Astrocyte (in vitro differentiated cells and primary cell): ENCODE data around the gene GRK5. TPM values are rescaled to one million over a fixed set of nuclear protein-coding genes. Genes with fewer than 3 reads are reported as not detected.

Source experiments
- DNase-seq: peaks from one replicate; pipeline ENCODE4 v3.0.0-alpha.2; 2010; ENCODE audit warnings: low read depth
- FAIRE-seq: peaks from 2 replicates; lab custom pipeline; 2011; peaks lifted over from hg19 to GRCh38; lab: Jason Lieb, UNC
- H2AFZ ChIP-seq: 2 replicates; pipeline ENCODE4 v1.6.0; 2012; ENCODE audit warnings: low read depth, low read length, inconsistent platforms
- H3K27ac ChIP-seq: 2 replicates; pipeline ENCODE4 v1.5.1; 2011; ENCODE audit warnings: low read depth, low read length, inconsistent platforms
- H3K27me3 ChIP-seq: 2 replicates; pipeline ENCODE4 v1.6.0; 2011; ENCODE audit warnings: low read length, inconsistent platforms; ENCODE audit not compliant: insufficient read depth
- H3K36me3 ChIP-seq: 2 replicates; pipeline ENCODE4 v1.5.1; 2011; ENCODE audit warnings: low read length, inconsistent platforms; ENCODE audit not compliant: insufficient read depth
- H3K4me1 ChIP-seq: 2 replicates; pipeline ENCODE4 v1.5.1; 2011; ENCODE audit warnings: low read length, inconsistent platforms; ENCODE audit not compliant: insufficient read depth
- H3K4me2 ChIP-seq: 2 replicates; pipeline ENCODE4 v1.6.0; 2012; ENCODE audit warnings: low read length, inconsistent platforms
- H3K4me3 ChIP-seq: 2 replicates; pipeline ENCODE4 v1.5.1; 2011; ENCODE audit warnings: low read depth, mild to moderate bottlenecking, low read length, inconsistent platforms; ENCODE audit not compliant: insufficient read depth
- H3K79me2 ChIP-seq: 2 replicates; pipeline ENCODE4 v1.6.0; 2012; ENCODE audit warnings: mild to moderate bottlenecking, low read length, inconsistent platforms; ENCODE audit not compliant: insufficient read depth
- H3K9ac ChIP-seq: 2 replicates; pipeline ENCODE4 v1.6.0; 2012; ENCODE audit warnings: mild to moderate bottlenecking, low read length, inconsistent platforms
- H3K9me3 ChIP-seq: 2 replicates; pipeline ENCODE4 v1.5.1; 2012; ENCODE audit warnings: low read depth, mild to moderate bottlenecking, low read length, inconsistent platforms; ENCODE audit not compliant: insufficient read depth
- H4K20me1 ChIP-seq: 2 replicates; pipeline ENCODE4 v1.6.0; 2012; ENCODE audit warnings: low read length, inconsistent platforms; ENCODE audit not compliant: insufficient read depth
- H3K27ac Mint-ChIP-seq: one replicate; pipeline ENCODE4 v1.8.0; 2021; ENCODE audit warnings: mild to moderate bottlenecking, mixed read lengths; ENCODE audit not compliant: unreplicated experiment
- H3K27me3 Mint-ChIP-seq: one replicate; pipeline ENCODE4 v1.8.0; 2021; ENCODE audit warnings: low read depth, mixed read lengths; ENCODE audit not compliant: unreplicated experiment
- H3K36me3 Mint-ChIP-seq: one replicate; pipeline ENCODE4 v1.8.0; 2021; ENCODE audit warnings: low read depth, mixed read lengths; ENCODE audit not compliant: unreplicated experiment
- H3K4me1 Mint-ChIP-seq: one replicate; pipeline ENCODE4 v1.8.0; 2021; ENCODE audit warnings: low read depth, mixed read lengths; ENCODE audit not compliant: unreplicated experiment
- H3K4me3 Mint-ChIP-seq: one replicate; pipeline ENCODE4 v1.8.0; 2021; ENCODE audit warnings: mild to moderate bottlenecking, moderate library complexity, mixed read lengths; ENCODE audit not compliant: unreplicated experiment
- H3K9me3 Mint-ChIP-seq: one replicate; pipeline ENCODE4 v1.8.0; 2021; ENCODE audit warnings: mild to moderate bottlenecking, mixed read lengths; ENCODE audit not compliant: unreplicated experiment
- EZH2 ChIP-seq: IDR thresholded peaks from 2 replicates; pipeline ENCODE4 v1.6.1; 2012; ENCODE audit warnings: mild to moderate bottlenecking, low read length, inconsistent platforms; ENCODE audit not compliant: insufficient read depth
- total RNA-seq: library from RNA; stranded (reverse); gene quantifications from 2 replicates; pipeline ENCODE4 v1.2.1, GENCODE V29; 2021
- TF ChIP-seq, protein P1 (sequence below): IDR thresholded peaks from 2 replicates; pipeline ENCODE4 v1.5.1; 2011; ENCODE audit warnings: low read depth, mild to moderate bottlenecking, inconsistent platforms, low read length, moderate library complexity; ENCODE audit not compliant: insufficient read depth

GRK5 gene
- total RNA-seq, 1 donor from 2014 or later: 8.5 TPM

DNA sequence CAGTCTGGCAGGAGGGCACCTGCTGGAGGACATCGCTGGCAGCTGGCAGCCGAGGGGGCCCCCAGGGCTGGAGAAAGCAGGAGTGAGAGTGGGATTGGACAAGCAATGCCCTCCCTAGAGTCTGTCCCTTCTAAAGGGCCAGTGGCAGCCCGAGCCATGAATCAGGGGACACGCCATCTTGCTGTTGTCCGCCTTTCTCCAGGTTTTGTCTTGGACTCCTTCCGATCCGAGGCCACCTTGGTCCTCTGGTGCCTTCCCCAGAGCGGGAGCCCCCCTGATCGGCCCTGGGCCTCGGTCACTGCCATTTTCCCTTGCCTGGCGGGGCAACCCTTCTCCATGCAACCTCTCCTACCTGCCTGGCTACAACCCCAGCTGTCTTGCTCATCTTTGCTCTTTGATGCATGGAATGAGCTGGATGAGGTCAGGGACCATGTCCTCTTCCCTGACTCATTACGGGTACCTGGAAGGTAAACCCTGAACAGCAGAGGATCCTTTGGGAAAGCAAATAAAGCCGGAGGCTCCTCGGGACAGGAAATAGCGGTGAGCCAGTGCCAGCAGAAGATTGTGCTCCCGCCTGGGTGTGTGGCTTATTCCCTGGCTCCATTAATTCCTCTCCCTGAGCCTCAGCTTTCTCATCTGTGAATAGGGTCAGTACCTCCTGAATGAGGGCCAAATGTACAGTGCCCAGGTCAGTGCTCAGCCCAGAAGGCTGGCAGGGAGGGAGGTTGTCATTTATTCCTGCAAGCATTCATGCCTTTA is 112.0 kb downstream of the GRK5 start:
- Mint-ChIP-seq H3K27ac (no peak overlapping the region), H3K27me3 (peaks cover 4% of the 10 kb centered on the region), H3K4me3 (no peak overlapping the region), H3K9me3 (no peaks in the 10 kb centered on the region), H3K4me1 (peaks cover 47% of the 10 kb centered on the region), H3K36me3 (peaks cover 2% of the 10 kb centered on the region)
- H2AFZ ChIP-seq: no peak overlapping the region
- H3K9ac ChIP-seq: no peak overlapping the region
- H4K20me1 ChIP-seq: peaks cover 18% of the 10 kb centered on the region
- no peak for DNase-seq
- H3K27ac ChIP-seq: no peak overlapping the region
- H3K9me3 ChIP-seq: no peaks in the 10 kb centered on the region
- H3K4me3 ChIP-seq: no peak overlapping the region
- peaks cover 7% of the 10 kb centered on the region for H3K79me2 ChIP-seq
- FAIRE-seq: no peak
- TF ChIP-seq EZH2: no peak
- TF ChIP-seq, protein P1, sequence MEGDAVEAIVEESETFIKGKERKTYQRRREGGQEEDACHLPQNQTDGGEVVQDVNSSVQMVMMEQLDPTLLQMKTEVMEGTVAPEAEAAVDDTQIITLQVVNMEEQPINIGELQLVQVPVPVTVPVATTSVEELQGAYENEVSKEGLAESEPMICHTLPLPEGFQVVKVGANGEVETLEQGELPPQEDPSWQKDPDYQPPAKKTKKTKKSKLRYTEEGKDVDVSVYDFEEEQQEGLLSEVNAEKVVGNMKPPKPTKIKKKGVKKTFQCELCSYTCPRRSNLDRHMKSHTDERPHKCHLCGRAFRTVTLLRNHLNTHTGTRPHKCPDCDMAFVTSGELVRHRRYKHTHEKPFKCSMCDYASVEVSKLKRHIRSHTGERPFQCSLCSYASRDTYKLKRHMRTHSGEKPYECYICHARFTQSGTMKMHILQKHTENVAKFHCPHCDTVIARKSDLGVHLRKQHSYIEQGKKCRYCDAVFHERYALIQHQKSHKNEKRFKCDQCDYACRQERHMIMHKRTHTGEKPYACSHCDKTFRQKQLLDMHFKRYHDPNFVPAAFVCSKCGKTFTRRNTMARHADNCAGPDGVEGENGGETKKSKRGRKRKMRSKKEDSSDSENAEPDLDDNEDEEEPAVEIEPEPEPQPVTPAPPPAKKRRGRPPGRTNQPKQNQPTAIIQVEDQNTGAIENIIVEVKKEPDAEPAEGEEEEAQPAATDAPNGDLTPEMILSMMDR: no peak
- no peaks in the 10 kb centered on the region for H3K27me3 ChIP-seq
- no peak overlapping the region for H3K4me2 ChIP-seq
- H3K36me3 ChIP-seq: no peaks in the 10 kb centered on the region
- H3K4me1 ChIP-seq: peaks cover 42% of the 10 kb centered on the region

DNA sequence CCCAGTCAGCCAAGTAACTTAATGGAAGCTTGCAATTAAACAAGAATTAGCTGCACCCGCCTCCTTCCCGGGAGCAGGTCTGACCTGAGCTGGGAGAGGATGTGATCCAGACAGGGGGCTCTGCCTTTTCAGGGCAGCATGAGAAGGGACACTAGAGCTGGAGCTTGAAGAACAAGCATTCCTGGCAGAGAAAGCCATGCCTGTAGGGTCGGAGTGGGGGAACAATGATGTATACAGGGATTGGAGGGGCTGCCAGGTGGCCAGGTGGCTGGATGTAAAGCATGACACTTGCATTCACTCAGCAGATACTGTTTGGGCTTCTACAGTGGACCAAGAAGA is 112.5 kb downstream of the GRK5 start:
- Mint-ChIP-seq H3K36me3 (peaks cover 4% of the 10 kb centered on the region), H3K4me3 (no peak overlapping the region), H3K9me3 (no peaks in the 10 kb centered on the region), H3K4me1 (peaks cover 46% of the 10 kb centered on the region), H3K27me3 (peaks cover 4% of the 10 kb centered on the region), H3K27ac (no peak overlapping the region)
- Histone ChIP-seq H3K4me3 (no peak overlapping the region), H3K79me2 (peaks cover 10% of the 10 kb centered on the region), H2AFZ (no peak overlapping the region), H3K27me3 (no peaks in the 10 kb centered on the region), H3K9me3 (no peaks in the 10 kb centered on the region), H3K27ac (no peak overlapping the region), H4K20me1 (peaks cover 18% of the 10 kb centered on the region), H3K4me1 (peaks cover 36% of the 10 kb centered on the region), H3K9ac (no peak overlapping the region), H3K36me3 (no peaks in the 10 kb centered on the region), H3K4me2 (no peak overlapping the region)
- DNase-seq (no peak), FAIRE-seq (no peak)
- no peak for TF ChIP-seq EZH2
- TF ChIP-seq, protein P1: no peak

DNA sequence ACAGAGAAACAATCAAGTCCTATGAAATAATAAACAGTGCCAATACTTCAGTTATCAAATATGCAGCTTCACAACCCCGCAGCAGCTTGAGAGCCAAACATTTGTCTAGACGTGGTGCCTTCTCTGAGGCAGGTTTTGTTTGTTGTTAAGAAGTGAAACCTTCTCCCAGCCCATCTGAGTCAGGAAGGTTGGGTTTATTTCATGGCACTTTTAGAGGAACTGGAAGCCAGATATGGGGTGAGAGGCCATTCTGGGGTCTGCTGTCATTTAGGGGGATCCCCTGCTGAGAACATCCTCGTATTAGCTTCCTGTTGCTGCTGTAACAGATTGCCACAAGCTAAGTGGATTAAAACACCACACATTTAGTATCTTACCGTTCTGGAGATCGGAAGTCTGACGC is 113.6 kb downstream of the GRK5 start:
- H3K27ac ChIP-seq: no peak overlapping the region
- peaks cover 12% of the 10 kb centered on the region for H3K79me2 ChIP-seq
- Mint-ChIP-seq H3K27me3 (peaks cover 4% of the 10 kb centered on the region), H3K9me3 (no peaks in the 10 kb centered on the region), H3K4me3 (peak overlapping the region; percentile 3), H3K27ac (peak overlapping the region; percentile 26), H3K4me1 (peaks cover 35% of the 10 kb centered on the region), H3K36me3 (peaks cover 4% of the 10 kb centered on the region)
- no peak overlapping the region for H3K4me3 ChIP-seq
- FAIRE-seq (no peak), DNase-seq (no peak)
- H2AFZ ChIP-seq: no peak overlapping the region
- no peak for TF ChIP-seq EZH2
- TF ChIP-seq, protein P1: no peak
- no peak overlapping the region for H3K9ac ChIP-seq
- no peaks in the 10 kb centered on the region for H3K9me3 ChIP-seq
- no peaks in the 10 kb centered on the region for H3K36me3 ChIP-seq
- peaks cover 25% of the 10 kb centered on the region for H3K4me1 ChIP-seq
- no peak overlapping the region for H3K4me2 ChIP-seq
- peaks cover 23% of the 10 kb centered on the region for H4K20me1 ChIP-seq
- H3K27me3 ChIP-seq: no peaks in the 10 kb centered on the region
